ENCODE data around the gene CIRBP. TPM values are rescaled to one million over a fixed set of nuclear protein-coding genes. Genes with fewer than 3 reads are reported as not detected.

CIRBP gene
- total and polyA plus RNA-seq, 2 of the 13 experiments (the other 11 are each of a cell fraction or from before 2014, with no cell fraction given) = 133 to 140 TPM

DNA sequence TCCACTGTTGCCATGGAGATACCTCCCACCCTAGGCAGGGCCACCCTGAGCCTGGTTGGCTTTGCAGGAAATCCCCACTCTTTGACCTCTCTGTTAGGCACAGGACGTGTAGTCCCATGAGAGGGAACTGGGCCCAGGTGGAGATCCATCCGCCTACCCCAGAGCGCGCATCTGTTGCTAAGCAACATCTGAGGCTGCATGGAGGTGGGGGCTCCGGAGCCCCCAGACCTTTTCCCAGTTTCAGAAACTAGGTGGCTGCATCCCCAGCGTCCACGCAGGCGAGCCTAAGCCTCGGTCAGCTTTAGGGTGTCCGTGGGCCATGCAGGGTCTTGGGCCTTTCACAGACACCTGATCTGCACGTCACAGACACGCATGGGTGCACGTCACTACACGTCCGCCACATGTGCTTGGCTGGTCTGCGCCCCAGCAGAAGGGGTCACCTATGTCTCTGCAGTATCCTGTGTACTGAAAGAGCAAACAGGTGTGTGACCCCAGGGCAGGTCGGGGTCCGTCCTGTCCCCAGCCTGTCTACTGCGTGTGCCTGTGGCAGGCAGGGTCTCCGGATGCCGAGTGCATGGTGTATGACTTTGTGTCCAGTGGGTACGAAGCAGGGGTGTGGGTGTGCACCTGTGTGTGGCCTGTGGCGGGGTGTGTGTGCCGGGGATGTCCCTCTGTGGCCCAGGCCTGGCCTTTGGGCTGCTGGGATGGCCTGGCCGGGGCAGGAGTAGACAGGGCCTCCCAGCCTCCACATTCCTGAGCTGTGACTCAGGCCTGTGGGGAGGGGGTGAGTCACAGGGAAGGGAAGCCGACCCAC lies 4.1 kb upstream of the CIRBP start (continued):
- TF ChIP-seq TBX3 (IDR thresholded peaks at IDR 0.05; ENCODE audit: borderline replicate concordance) (no peak), EP300 (IDR thresholded peaks at IDR 0.05; ENCODE audit: low read depth in 2 of 2, low read length in 2 of 2) (peak in 1 of 2 experiments; percentile 49; a peak in 1 of 4 replicates), EP300 (CRISPR knock-in tag; IDR thresholded peaks at IDR 0.05; ENCODE audit: borderline replicate concordance) (peak; percentile 74), ERF (CRISPR knock-in tag; IDR thresholded peaks at IDR 0.05) (peak; percentile 85), AGO2 (optimal IDR thresholded peaks at IDR 0.05; ENCODE audit: low read depth, low read length) (peak; percentile 17), FOXM1 (CRISPR knock-in tag; IDR thresholded peaks at IDR 0.05) (no peak), ZSCAN21 (CRISPR knock-in tag; IDR thresholded peaks at IDR 0.05; ENCODE audit: borderline replicate concordance) (peak; percentile 24; the same call in 1 of the 2 replicates), HMG20A (CRISPR knock-in tag; IDR thresholded peaks at IDR 0.05; ENCODE audit: borderline replicate concordance) (0 out of 2 replicates have a peak, but pooled peaks have one; percentile 42), GTF2F1 (IDR thresholded peaks at IDR 0.05; ENCODE audit: low read length) (no peak), ZFX (CRISPR knock-in tag; IDR thresholded peaks at IDR 0.05; ENCODE audit: low read depth) (peak; percentile 93), MTA1 (CRISPR knock-in tag; IDR thresholded peaks at IDR 0.05; ENCODE audit: borderline replicate concordance) (peak; percentile 59; the same call in 1 of the 2 replicates), ZNF746 (CRISPR knock-in tag; IDR thresholded peaks at IDR 0.05) (peak; percentile 89), ZBTB21 (CRISPR knock-in tag; IDR thresholded peaks at IDR 0.05) (no peak), ZNF292 (CRISPR knock-in tag; IDR thresholded peaks at IDR 0.05; ENCODE audit: borderline replicate concordance, low read depth) (peak; percentile 91; the same call in 1 of the 2 replicates)
- TF ChIP-seq, protein P1, sequence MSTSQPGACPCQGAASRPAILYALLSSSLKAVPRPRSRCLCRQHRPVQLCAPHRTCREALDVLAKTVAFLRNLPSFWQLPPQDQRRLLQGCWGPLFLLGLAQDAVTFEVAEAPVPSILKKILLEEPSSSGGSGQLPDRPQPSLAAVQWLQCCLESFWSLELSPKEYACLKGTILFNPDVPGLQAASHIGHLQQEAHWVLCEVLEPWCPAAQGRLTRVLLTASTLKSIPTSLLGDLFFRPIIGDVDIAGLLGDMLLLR (CRISPR knock-in tag; IDR thresholded peaks at IDR 0.05) = no peak
- TF ChIP-seq, protein P2, sequence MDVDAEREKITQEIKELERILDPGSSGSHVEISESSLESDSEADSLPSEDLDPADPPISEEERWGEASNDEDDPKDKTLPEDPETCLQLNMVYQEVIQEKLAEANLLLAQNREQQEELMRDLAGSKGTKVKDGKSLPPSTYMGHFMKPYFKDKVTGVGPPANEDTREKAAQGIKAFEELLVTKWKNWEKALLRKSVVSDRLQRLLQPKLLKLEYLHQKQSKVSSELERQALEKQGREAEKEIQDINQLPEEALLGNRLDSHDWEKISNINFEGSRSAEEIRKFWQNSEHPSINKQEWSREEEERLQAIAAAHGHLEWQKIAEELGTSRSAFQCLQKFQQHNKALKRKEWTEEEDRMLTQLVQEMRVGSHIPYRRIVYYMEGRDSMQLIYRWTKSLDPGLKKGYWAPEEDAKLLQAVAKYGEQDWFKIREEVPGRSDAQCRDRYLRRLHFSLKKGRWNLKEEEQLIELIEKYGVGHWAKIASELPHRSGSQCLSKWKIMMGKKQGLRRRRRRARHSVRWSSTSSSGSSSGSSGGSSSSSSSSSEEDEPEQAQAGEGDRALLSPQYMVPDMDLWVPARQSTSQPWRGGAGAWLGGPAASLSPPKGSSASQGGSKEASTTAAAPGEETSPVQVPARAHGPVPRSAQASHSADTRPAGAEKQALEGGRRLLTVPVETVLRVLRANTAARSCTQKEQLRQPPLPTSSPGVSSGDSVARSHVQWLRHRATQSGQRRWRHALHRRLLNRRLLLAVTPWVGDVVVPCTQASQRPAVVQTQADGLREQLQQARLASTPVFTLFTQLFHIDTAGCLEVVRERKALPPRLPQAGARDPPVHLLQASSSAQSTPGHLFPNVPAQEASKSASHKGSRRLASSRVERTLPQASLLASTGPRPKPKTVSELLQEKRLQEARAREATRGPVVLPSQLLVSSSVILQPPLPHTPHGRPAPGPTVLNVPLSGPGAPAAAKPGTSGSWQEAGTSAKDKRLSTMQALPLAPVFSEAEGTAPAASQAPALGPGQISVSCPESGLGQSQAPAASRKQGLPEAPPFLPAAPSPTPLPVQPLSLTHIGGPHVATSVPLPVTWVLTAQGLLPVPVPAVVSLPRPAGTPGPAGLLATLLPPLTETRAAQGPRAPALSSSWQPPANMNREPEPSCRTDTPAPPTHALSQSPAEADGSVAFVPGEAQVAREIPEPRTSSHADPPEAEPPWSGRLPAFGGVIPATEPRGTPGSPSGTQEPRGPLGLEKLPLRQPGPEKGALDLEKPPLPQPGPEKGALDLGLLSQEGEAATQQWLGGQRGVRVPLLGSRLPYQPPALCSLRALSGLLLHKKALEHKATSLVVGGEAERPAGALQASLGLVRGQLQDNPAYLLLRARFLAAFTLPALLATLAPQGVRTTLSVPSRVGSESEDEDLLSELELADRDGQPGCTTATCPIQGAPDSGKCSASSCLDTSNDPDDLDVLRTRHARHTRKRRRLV (CRISPR knock-in tag; IDR thresholded peaks at IDR 0.05) = no peak
- TF ChIP-seq, protein P3, sequence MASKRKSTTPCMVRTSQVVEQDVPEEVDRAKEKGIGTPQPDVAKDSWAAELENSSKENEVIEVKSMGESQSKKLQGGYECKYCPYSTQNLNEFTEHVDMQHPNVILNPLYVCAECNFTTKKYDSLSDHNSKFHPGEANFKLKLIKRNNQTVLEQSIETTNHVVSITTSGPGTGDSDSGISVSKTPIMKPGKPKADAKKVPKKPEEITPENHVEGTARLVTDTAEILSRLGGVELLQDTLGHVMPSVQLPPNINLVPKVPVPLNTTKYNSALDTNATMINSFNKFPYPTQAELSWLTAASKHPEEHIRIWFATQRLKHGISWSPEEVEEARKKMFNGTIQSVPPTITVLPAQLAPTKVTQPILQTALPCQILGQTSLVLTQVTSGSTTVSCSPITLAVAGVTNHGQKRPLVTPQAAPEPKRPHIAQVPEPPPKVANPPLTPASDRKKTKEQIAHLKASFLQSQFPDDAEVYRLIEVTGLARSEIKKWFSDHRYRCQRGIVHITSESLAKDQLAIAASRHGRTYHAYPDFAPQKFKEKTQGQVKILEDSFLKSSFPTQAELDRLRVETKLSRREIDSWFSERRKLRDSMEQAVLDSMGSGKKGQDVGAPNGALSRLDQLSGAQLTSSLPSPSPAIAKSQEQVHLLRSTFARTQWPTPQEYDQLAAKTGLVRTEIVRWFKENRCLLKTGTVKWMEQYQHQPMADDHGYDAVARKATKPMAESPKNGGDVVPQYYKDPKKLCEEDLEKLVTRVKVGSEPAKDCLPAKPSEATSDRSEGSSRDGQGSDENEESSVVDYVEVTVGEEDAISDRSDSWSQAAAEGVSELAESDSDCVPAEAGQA (IDR thresholded peaks at IDR 0.05; ENCODE audit: low read depth) = peak; percentile 38
- TF ChIP-seq, protein P3 (CRISPR knock-in tag; IDR thresholded peaks at IDR 0.05; ENCODE audit: borderline replicate concordance) = no peak

All from HepG2 (cell line).